Uterus (tissue), 4 donors: Measurements from ENCODE around the gene CD160. TPM values are rescaled to one million over a fixed set of nuclear protein-coding genes. Genes with fewer than 3 reads are reported as not detected.

ENCODE experiments used
- DNase-seq, 2 donors: peaks; one replicate each; pipeline ENCODE4 v3.0.0-alpha.2; 2019 to 2020
- H3K27ac ChIP-seq, 2 donors: fragments of 200-600 bp; sonication (generic); 1 replicate in 1 of 2; 2 replicates in 1 of 2; pipeline ENCODE4 v1.5.1; 2016 to 2018
- H3K27me3 ChIP-seq, 2 donors: fragments of 200-600 bp; sonication (generic); one replicate each; pipeline ENCODE4 v1.5.1; 2018 to 2019; ENCODE audit warnings: control low read depth in 1 of 2
- H3K36me3 ChIP-seq, 2 donors: fragments of 200-600 bp; sonication (generic); one replicate each; pipeline ENCODE4 v1.5.1; 2019; ENCODE audit warnings: control low read depth in 1 of 2
- H3K4me1 ChIP-seq, 2 donors: fragments of 200-600 bp; sonication (generic); one replicate each; pipeline ENCODE4 v1.5.1; 2018 to 2019; ENCODE audit warnings: control low read depth in 1 of 2
- H3K4me3 ChIP-seq, 2 donors: fragments of 200-600 bp; sonication (generic); 1 replicate in 1 of 2; 2 replicates in 1 of 2; pipeline ENCODE4 v1.5.1; 2018 to 2019; ENCODE audit warnings: mild to moderate bottlenecking in 1 of 2
- H3K9me3 ChIP-seq, 2 donors: fragments of 200-600 bp; sonication (generic); one replicate each; pipeline ENCODE4 v1.5.1; 2019; ENCODE audit warnings: control low read depth in 1 of 2
- POLR2A ChIP-seq, 2 donors: fragments of 450-650 bp; IDR thresholded peaks; one replicate each; pipeline ENCODE4 v1.6.1; 2016; ENCODE audit warnings: antibody characterized with exemption in 2 of 2, mild to moderate bottlenecking in 1 of 2, moderate library complexity in 1 of 2
- intact Hi-C: fragments of 100-400 bp; cut with DNase I; formaldehyde crosslinking; loops from one replicate; pipeline ENCODE4 v1.15.1; 2023; ENCODE audit warnings: low total_unique reads
- total RNA-seq, 4 donors: library from RNA; depleted of rRNA in 3 of 4; stranded (reverse); fragments of >200 nt in 3 of 4; gene quantifications; one replicate each; pipeline versions ENCODE4 v1.1.0 to v1.2.4, GENCODE V29; 2014 to 2023
- TF ChIP-seq, protein P1 (sequence below), 4 experiments: fragments of 200-600 bp in 2 of 4; fragments of 450-650 bp in 2 of 4; sonication (generic) in 2 of 4; IDR thresholded peaks; one replicate each; pipeline ENCODE4 v1.5.1; 2016 to 2019; ENCODE audit warnings: antibody characterized with exemption in 4 of 4, mild to moderate bottlenecking in 2 of 4, moderate library complexity in 1 of 4
- donor health status: DM: yes; HTN: yes; CAD: no.

The CD160 gene
- total RNA-seq, 4 donors from 2014 or later: 0.55 TPM; not detected in 3

GRCh38 chr1:145730900-145731299 is 11.6 kb downstream of the CD160 start:
- H3K4me3 ChIP-seq: no peak overlapping the region
- H3K36me3 ChIP-seq: no peaks in the 10 kb centered on the region
- intact Hi-C loops: no loop called here

DNA sequence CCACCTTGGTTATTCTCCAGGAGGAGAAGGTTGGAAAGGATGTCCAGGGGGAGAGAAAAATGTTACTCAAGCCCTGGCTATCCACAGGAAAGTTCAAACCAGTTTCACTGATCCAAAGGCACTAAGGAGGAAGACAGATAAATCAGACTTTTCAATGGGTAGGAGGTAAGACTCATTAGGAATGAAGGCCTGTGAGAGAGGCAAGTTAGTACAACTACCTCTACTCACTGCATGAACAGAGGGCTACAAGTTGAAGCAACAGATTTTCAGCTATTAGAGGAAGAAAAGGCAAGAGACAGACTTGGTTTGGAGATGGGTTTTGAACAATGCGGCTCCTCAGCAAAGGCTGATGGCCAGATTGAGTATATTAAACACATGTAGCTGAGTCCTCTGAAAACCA is 16.9 kb downstream of the CD160 start:
- H3K4me1 ChIP-seq: no peaks in the 10 kb centered on the region
- no peaks in the 10 kb centered on the region for H3K27me3 ChIP-seq
- intact Hi-C loops: no loop called here
- no peaks in the 10 kb centered on the region for H3K36me3 ChIP-seq
- no peak for TF ChIP-seq POLR2A (IDR thresholded peaks at IDR 0.05)
- TF ChIP-seq, protein P1, sequence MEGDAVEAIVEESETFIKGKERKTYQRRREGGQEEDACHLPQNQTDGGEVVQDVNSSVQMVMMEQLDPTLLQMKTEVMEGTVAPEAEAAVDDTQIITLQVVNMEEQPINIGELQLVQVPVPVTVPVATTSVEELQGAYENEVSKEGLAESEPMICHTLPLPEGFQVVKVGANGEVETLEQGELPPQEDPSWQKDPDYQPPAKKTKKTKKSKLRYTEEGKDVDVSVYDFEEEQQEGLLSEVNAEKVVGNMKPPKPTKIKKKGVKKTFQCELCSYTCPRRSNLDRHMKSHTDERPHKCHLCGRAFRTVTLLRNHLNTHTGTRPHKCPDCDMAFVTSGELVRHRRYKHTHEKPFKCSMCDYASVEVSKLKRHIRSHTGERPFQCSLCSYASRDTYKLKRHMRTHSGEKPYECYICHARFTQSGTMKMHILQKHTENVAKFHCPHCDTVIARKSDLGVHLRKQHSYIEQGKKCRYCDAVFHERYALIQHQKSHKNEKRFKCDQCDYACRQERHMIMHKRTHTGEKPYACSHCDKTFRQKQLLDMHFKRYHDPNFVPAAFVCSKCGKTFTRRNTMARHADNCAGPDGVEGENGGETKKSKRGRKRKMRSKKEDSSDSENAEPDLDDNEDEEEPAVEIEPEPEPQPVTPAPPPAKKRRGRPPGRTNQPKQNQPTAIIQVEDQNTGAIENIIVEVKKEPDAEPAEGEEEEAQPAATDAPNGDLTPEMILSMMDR (IDR thresholded peaks at IDR 0.05): no peak
- H3K4me3 ChIP-seq: no peak overlapping the region
- DNase-seq: no peak
- no peak overlapping the region for H3K27ac ChIP-seq
- H3K9me3 ChIP-seq: no peaks in the 10 kb centered on the region

More at GRCh38 chr1:145730900-145731299, 11.6 kb downstream of the CD160 start:
- no peak for DNase-seq
- Histone ChIP-seq H3K9me3 (no peaks in the 10 kb centered on the region), H3K27ac (no peak overlapping the region), H3K27me3 (no peaks in the 10 kb centered on the region), H3K4me1 (no peaks in the 10 kb centered on the region)
- no peak for TF ChIP-seq POLR2A (IDR thresholded peaks at IDR 0.05)
- TF ChIP-seq, protein P1 (IDR thresholded peaks at IDR 0.05): no peak

DNA sequence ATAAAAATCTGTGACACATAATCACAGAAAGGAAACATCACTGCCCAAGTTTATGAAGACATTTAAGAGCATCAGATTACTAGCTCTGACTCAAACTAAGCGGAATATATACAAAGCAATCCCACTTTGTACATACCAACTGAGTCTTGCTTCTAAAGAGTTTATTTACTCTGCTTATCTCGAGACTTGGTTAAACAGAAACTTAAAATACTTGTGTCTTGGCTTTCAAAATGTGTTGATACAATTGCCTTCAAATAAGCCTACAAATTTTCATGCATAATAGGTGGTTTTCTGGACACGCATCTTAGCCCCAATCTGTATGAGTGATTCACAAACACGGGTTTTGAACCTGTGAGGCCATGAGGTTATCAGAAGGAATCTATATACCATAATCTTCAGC is 21.0 kb downstream of the CD160 start:
- Histone ChIP-seq H3K36me3 (no peaks in the 10 kb centered on the region), H3K27ac (no peak overlapping the region), H3K4me3 (no peak overlapping the region), H3K4me1 (no peaks in the 10 kb centered on the region), H3K9me3 (no peaks in the 10 kb centered on the region), H3K27me3 (no peaks in the 10 kb centered on the region)
- TF ChIP-seq, protein P1 (IDR thresholded peaks at IDR 0.05): no peak
- TF ChIP-seq POLR2A (IDR thresholded peaks at IDR 0.05): no peak
- DNase-seq: no peak
- intact Hi-C loops: no loop called here

- TF ChIP-seq, protein P1 (IDR thresholded peaks at IDR 0.05): no peak
- no peak for TF ChIP-seq POLR2A (IDR thresholded peaks at IDR 0.05)
- Histone ChIP-seq H3K9me3 (no peaks in the 10 kb centered on the region), H3K27me3 (no peaks in the 10 kb centered on the region), H3K4me3 (no peak overlapping the region), H3K4me1 (peaks cover 3 to 5% of the 10 kb centered on the region in 2 donors), H3K36me3 (no peaks in the 10 kb centered on the region), H3K27ac (no peak overlapping the region)
- DNase-seq: no peak
- intact Hi-C loops: no loop called here
These were observed 28.3 kb downstream of the CD160 start for GRCh38 chr1:145747398-145748247.

DNA sequence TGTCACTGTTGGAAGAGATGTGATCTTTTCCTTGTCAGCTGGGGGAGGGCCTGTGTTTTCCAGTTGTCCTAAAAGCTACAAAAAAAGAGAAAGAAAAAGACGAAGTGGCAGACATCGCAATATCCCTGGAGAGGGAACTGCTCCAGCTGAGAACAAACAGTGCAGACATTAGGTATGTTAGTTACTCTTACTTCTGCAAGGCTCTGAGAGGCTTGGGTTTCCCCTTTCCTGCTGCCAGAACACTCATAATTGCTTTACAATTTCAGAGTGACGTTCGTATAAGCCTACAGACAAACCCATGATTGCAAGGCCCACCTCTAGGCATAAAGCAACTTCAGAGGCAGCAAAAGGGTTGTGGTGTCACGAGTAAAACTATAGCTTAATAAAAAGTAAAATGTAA is 31.1 kb downstream of the CD160 start:
- Histone ChIP-seq H3K4me3 (no peak overlapping the region), H3K4me1 (peaks cover 3 to 5% of the 10 kb centered on the region in 2 donors), H3K27me3 (no peaks in the 10 kb centered on the region), H3K36me3 (no peaks in the 10 kb centered on the region), H3K27ac (no peak overlapping the region), H3K9me3 (no peaks in the 10 kb centered on the region)
- TF ChIP-seq, protein P1 (IDR thresholded peaks at IDR 0.05): no peak
- TF ChIP-seq POLR2A (IDR thresholded peaks at IDR 0.05): no peak
- intact Hi-C loops: no loop called here
- DNase-seq: no peak
